Measurements from ENCODE around the gene METTL27. TPM values are rescaled to one million over a fixed set of nuclear protein-coding genes. Genes with fewer than 3 reads are reported as not detected.

Gene METTL27
- total RNA-seq, 2 experiments from 2014 or later, result not detected

GRCh38 chr7:73881352-73882046 lies 39.2 kb upstream of the METTL27 start:
- H3K9me3 Mint-ChIP-seq, result no peaks in the 10 kb centered on the region
- H3K36me3 Mint-ChIP-seq (ENCODE audit: low read depth), result no peaks in the 10 kb centered on the region
- no peak overlapping the region for H3K4me3 Mint-ChIP-seq
- H3K4me1 Mint-ChIP-seq (ENCODE audit: low read depth), result no peaks in the 10 kb centered on the region
- no peak overlapping the region for H3K27ac Mint-ChIP-seq
- H3K27me3 Mint-ChIP-seq, result peaks cover 6% of the 10 kb centered on the region
- CTCF ChIA-PET, result interaction anchor here (0.7 to 1.0 kb wide), 2 partner anchors 25 to 145 kb away, joined by 3 to 4 read pairs; no protein-coding TSS in a partner anchor
- TF ChIP-seq CTCF (IDR thresholded peaks at IDR 0.05), result no peak
- DNase-seq, result no peak
- no peak for ATAC-seq
- POLR2A ChIA-PET, result no interaction called here
- intact Hi-C loops (cut with micrococcal nuclease), result no loop called here

- Mint-ChIP-seq H3K9me3 (no peaks in the 10 kb centered on the region), H3K27ac (no peak overlapping the region), H3K4me3 (no peak overlapping the region), H3K27me3 (peaks cover 2% of the 10 kb centered on the region), H3K4me1 (ENCODE audit: low read depth) (no peaks in the 10 kb centered on the region), H3K36me3 (ENCODE audit: low read depth) (no peaks in the 10 kb centered on the region)
- no peak for ATAC-seq
- intact Hi-C loops (cut with micrococcal nuclease), result no loop called here
- CTCF ChIA-PET, result interaction anchor here (1.0 kb wide), 1 partner anchor 25 kb away, joined by 3 read pairs; no protein-coding TSS in a partner anchor
- no peak for DNase-seq
- TF ChIP-seq CTCF (IDR thresholded peaks at IDR 0.05), result no peak
- POLR2A ChIA-PET, result no interaction called here
These were observed 38.5 kb upstream of the METTL27 start for GRCh38 chr7:73880755-73881328.

- no peak for DNase-seq
- ChIA-PET CTCF (interaction anchor here (1.0 kb wide), 2 partner anchors 24 to 25 kb away, joined by 3 read pairs; no protein-coding TSS in a partner anchor), POLR2A (no interaction called here)
- intact Hi-C loops (cut with micrococcal nuclease), result no loop called here
- Mint-ChIP-seq H3K4me3 (no peak overlapping the region), H3K4me1 (ENCODE audit: low read depth) (no peaks in the 10 kb centered on the region), H3K36me3 (ENCODE audit: low read depth) (no peaks in the 10 kb centered on the region), H3K27me3 (peaks cover 1% of the 10 kb centered on the region), H3K27ac (no peak overlapping the region), H3K9me3 (no peaks in the 10 kb centered on the region)
- no peak for TF ChIP-seq CTCF (IDR thresholded peaks at IDR 0.05)
- no peak for ATAC-seq
These were observed 37.8 kb upstream of the METTL27 start for GRCh38 chr7:73879977-73880681.

- Mint-ChIP-seq H3K4me1 (ENCODE audit: low read depth) (no peaks in the 10 kb centered on the region), H3K9me3 (no peaks in the 10 kb centered on the region), H3K4me3 (no peak overlapping the region), H3K36me3 (ENCODE audit: low read depth) (no peaks in the 10 kb centered on the region), H3K27ac (no peak overlapping the region), H3K27me3 (peaks cover 1% of the 10 kb centered on the region)
- CTCF ChIA-PET, result no interaction called here
- intact Hi-C loops (cut with micrococcal nuclease), result no loop called here
- DNase-seq (no peak), ATAC-seq (no peak)
- no peak for TF ChIP-seq CTCF (IDR thresholded peaks at IDR 0.05)
- POLR2A ChIA-PET, result no interaction called here
These were observed 34.7 kb upstream of the METTL27 start for GRCh38 chr7:73876973-73877372.

- Mint-ChIP-seq H3K36me3 (ENCODE audit: low read depth) (no peaks in the 10 kb centered on the region), H3K4me1 (ENCODE audit: low read depth) (no peaks in the 10 kb centered on the region), H3K9me3 (no peaks in the 10 kb centered on the region), H3K27me3 (peaks cover 1% of the 10 kb centered on the region), H3K4me3 (no peak overlapping the region), H3K27ac (no peak overlapping the region)
- no peak for TF ChIP-seq CTCF (IDR thresholded peaks at IDR 0.05)
- no peak for ATAC-seq
- ChIA-PET CTCF (no interaction called here), POLR2A (no interaction called here)
- DNase-seq, result no peak
- intact Hi-C loops (cut with micrococcal nuclease), result no loop called here
These were observed 34.0 kb upstream of the METTL27 start for GRCh38 chr7:73876361-73876760.

Data from activated CD8-positive, alpha-beta T cell treated with anti-CD3 and anti-CD28 coated beads for 36 hours (primary cell).